Loucy (cell line): ENCODE results near the gene PTPRN2.

Experiments used
- H2AFZ ChIP-seq: fragments of 200-600 bp; sonication (generic); 2 replicates; pipeline ENCODE4 v1.6.0; 2016; ENCODE audit warnings: antibody characterized with exemption, mild to moderate bottlenecking, low read length, moderate library complexity
- H3F3A ChIP-seq: fragments of 200-600 bp; 2 replicates; pipeline ENCODE4 v1.6.0; 2016; ENCODE audit warnings: antibody characterized with exemption, low read depth, mild to moderate bottlenecking
- H3K27me3 ChIP-seq: fragments of 200-600 bp; sonication (generic); 2 replicates; pipeline ENCODE4 v1.6.1; 2014; ENCODE audit warnings: low read length, mild to moderate bottlenecking; ENCODE audit not compliant: insufficient read depth, poor library complexity, severe bottlenecking
- H3K36me3 ChIP-seq: fragments of 200-600 bp; sonication (generic); 2 replicates; pipeline ENCODE4 v1.6.1; 2016; ENCODE audit warnings: low read length; ENCODE audit not compliant: insufficient read depth
- H3K4me1 ChIP-seq: fragments of 200-600 bp; sonication (generic); 2 replicates; pipeline ENCODE4 v1.5.1; 2014; ENCODE audit warnings: low read length, mild to moderate bottlenecking; ENCODE audit not compliant: insufficient read depth, poor library complexity, severe bottlenecking
- H3K4me2 ChIP-seq: fragments of 200-600 bp; sonication (generic); 2 replicates; pipeline ENCODE4 v1.6.0; 2014; ENCODE audit warnings: antibody characterized with exemption, low read length, low read depth, mild to moderate bottlenecking; ENCODE audit not compliant: poor library complexity, severe bottlenecking
- H3K4me3 ChIP-seq: fragments of 200-600 bp; sonication (generic); 2 replicates; pipeline ENCODE4 v1.5.1; 2014; ENCODE audit warnings: low read length, mild to moderate bottlenecking, mixed read lengths; ENCODE audit not compliant: poor library complexity, severe bottlenecking
- H3K79me2 ChIP-seq: fragments of 200-600 bp; sonication (generic); 2 replicates; pipeline ENCODE4 v1.6.1; 2014; ENCODE audit warnings: low read length; ENCODE audit not compliant: insufficient read depth
- H3K9ac ChIP-seq: fragments of 200-600 bp; sonication (generic); 2 replicates; pipeline ENCODE4 v1.6.0; 2014; ENCODE audit warnings: mild to moderate bottlenecking, low read depth, low read length, moderate library complexity; ENCODE audit not compliant: poor library complexity, severe bottlenecking
- H3K9me2 ChIP-seq: fragments of 200-600 bp; sonication (generic); replicated peaks from 2 replicates; pipeline ENCODE4 v1.6.1; 2016; ENCODE audit warnings: low read depth, low read length, mixed read lengths
- H3K9me3 ChIP-seq: fragments of 200-600 bp; sonication (generic); 2 replicates; pipeline ENCODE4 v1.6.1; 2014; ENCODE audit warnings: mild to moderate bottlenecking, antibody characterized with exemption, low read length, low read depth; ENCODE audit not compliant: insufficient read depth
- H4K20me1 ChIP-seq: fragments of 200-600 bp; sonication (generic); 2 replicates; pipeline ENCODE4 v1.6.0; 2014; ENCODE audit warnings: antibody characterized with exemption, low read length, mild to moderate bottlenecking; ENCODE audit not compliant: insufficient read depth, poor library complexity, severe bottlenecking
- CTCF ChIP-seq: fragments of 200-600 bp; sonication (generic); conservative IDR thresholded peaks from 2 replicates; pipeline ENCODE4 v1.5.1; 2014; ENCODE audit warnings: mild to moderate bottlenecking, antibody characterized with exemption, low read length
- EZH2phosphoT487 ChIP-seq: fragments of 200-600 bp; IDR thresholded peaks from 2 replicates; pipeline ENCODE4 v1.6.1; 2018; ENCODE audit warnings: antibody characterized with exemption, mild to moderate bottlenecking, moderate library complexity, borderline replicate concordance

Gene PTPRN2

DNA sequence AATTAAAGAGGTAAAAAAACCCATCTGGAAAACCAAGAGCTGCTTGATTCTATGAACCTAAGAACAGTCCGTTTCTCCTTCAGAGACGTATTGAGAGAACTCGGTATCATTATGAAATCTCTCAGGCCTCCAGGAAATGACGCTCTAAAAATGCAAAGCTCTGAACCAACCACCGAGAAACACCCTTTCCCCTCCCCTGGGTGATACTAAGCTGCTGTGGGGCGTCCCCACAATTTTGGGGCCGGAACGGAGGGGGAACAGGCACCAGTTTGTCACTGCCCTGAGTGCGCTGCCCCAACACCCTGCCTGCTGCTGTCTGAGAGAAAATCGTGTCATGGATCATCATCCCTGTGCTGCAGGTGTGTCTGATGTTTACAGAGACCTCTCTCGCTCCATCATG is 741.4 kb downstream of the PTPRN2 start:
- TF ChIP-seq EZH2phosphoT487 (no peak), CTCF (no peak)
- Histone ChIP-seq H3K36me3 (no peaks in the 10 kb centered on the region), H3K4me3 (no peak overlapping the region), H2AFZ (no peak overlapping the region), H3K9me2 (no peaks in the 10 kb centered on the region), H4K20me1 (no peaks in the 10 kb centered on the region), H3K4me2 (no peak overlapping the region), H3K9ac (no peak overlapping the region), H3K4me1 (no peaks in the 10 kb centered on the region), H3K79me2 (no peaks in the 10 kb centered on the region), H3F3A (no peaks in the 10 kb centered on the region), H3K27me3 (no peaks in the 10 kb centered on the region), H3K9me3 (peaks cover 15% of the 10 kb centered on the region; the same call in 1 of the 2 replicates)

DNA sequence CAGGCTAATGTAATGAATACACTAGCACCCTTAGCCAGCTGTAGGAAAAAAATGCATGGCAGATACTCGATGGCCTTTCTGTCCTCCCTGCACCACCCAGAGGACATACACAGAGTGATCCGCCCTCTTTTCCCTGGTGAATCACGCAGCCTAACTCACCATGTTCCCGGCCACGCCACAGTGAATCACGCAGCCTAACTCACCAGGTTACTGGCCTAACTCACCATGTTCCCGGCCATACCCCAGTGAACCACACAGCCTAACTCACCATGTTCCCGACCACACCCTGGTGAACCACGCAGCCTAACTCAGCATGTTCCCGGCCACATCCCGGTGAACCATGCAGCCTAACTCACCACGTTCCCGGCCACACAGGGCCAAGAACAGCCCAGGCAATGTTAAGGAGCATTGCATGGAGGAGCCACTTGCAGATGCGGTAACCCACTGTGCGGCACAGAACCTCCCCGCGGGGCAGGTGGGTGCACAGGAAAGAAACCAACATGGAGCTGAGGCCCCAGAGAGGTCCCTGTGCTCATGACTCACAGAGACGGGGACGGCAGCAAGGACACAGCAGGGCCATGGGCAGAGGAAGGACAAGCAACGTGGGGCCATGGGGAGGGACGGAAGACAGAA is 742.3 kb downstream of the PTPRN2 start:
- Histone ChIP-seq H3K9ac (no peak overlapping the region), H3K4me1 (no peaks in the 10 kb centered on the region), H3K4me2 (no peak overlapping the region), H3K79me2 (no peaks in the 10 kb centered on the region), H3K9me2 (no peaks in the 10 kb centered on the region), H3K4me3 (no peak overlapping the region), H3K36me3 (no peaks in the 10 kb centered on the region), H3F3A (no peaks in the 10 kb centered on the region), H3K9me3 (peaks cover 21% of the 10 kb centered on the region; the same call in 1 of the 2 replicates), H3K27me3 (no peaks in the 10 kb centered on the region), H2AFZ (no peak overlapping the region), H4K20me1 (no peaks in the 10 kb centered on the region)
- TF ChIP-seq CTCF = no peak
- no peak for TF ChIP-seq EZH2phosphoT487

DNA sequence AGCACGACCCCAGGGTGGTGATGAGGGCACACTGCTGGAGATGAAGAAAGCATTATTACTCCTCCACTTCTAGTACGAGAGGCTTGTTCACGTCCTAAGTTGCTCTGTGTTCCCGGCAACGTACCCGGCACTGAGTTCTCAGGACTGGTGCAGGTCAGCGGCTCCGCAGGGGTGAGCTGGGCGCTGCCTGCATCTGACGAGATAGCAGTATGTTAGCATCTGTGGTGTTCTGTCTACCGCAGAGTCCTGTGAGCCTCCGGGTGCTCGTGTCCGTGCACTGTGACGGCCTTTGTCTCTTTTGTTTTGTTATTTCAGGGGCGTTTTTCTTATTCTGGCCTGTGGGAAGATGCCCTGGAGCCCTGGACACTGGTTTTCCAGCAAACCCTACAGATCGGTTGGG is 743.0 kb downstream of the PTPRN2 start:
- Histone ChIP-seq H3K36me3 (no peaks in the 10 kb centered on the region), H3F3A (no peaks in the 10 kb centered on the region), H3K9me3 (peaks cover 29% of the 10 kb centered on the region; the same call in 1 of the 2 replicates), H3K4me1 (no peaks in the 10 kb centered on the region), H3K9ac (no peak overlapping the region), H3K27me3 (no peaks in the 10 kb centered on the region), H3K4me3 (no peak overlapping the region), H3K9me2 (no peaks in the 10 kb centered on the region), H3K4me2 (no peak overlapping the region), H2AFZ (no peak overlapping the region), H3K79me2 (no peaks in the 10 kb centered on the region), H4K20me1 (no peaks in the 10 kb centered on the region)
- no peak for TF ChIP-seq EZH2phosphoT487

DNA sequence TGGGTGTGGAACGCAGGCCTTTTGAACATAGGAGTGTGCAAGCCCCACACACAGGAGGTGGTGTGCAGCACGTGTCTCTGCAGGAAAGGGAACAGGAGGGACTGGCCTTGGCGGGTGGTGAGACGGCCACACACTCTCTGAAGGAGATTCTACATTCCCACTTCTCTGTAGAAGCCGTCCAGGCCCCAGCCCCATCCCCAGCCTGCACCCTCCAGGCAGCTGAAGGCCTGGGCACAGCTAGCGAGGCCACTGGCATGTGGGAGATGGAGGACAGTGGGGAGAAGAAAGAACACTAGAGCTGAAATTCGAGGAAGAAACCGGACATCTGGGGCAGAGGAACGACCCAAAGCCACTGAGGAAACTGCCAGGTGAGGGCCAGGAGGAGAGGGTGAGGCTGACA is 743.5 kb downstream of the PTPRN2 start:
- Histone ChIP-seq H3K36me3 (no peaks in the 10 kb centered on the region), H4K20me1 (no peaks in the 10 kb centered on the region), H3K9me3 (peaks cover 33% of the 10 kb centered on the region; the same call in 1 of the 2 replicates), H3K4me1 (no peaks in the 10 kb centered on the region), H3K4me2 (no peak overlapping the region), H3K4me3 (no peak overlapping the region), H3K27me3 (no peaks in the 10 kb centered on the region), H3K9me2 (no peaks in the 10 kb centered on the region), H2AFZ (no peak overlapping the region), H3K9ac (no peak overlapping the region), H3K79me2 (no peaks in the 10 kb centered on the region), H3F3A (no peaks in the 10 kb centered on the region)
- TF ChIP-seq EZH2phosphoT487 (no peak), CTCF (no peak)
